ENCODE results near the gene RNF223.

The RNF223 gene

DNA sequence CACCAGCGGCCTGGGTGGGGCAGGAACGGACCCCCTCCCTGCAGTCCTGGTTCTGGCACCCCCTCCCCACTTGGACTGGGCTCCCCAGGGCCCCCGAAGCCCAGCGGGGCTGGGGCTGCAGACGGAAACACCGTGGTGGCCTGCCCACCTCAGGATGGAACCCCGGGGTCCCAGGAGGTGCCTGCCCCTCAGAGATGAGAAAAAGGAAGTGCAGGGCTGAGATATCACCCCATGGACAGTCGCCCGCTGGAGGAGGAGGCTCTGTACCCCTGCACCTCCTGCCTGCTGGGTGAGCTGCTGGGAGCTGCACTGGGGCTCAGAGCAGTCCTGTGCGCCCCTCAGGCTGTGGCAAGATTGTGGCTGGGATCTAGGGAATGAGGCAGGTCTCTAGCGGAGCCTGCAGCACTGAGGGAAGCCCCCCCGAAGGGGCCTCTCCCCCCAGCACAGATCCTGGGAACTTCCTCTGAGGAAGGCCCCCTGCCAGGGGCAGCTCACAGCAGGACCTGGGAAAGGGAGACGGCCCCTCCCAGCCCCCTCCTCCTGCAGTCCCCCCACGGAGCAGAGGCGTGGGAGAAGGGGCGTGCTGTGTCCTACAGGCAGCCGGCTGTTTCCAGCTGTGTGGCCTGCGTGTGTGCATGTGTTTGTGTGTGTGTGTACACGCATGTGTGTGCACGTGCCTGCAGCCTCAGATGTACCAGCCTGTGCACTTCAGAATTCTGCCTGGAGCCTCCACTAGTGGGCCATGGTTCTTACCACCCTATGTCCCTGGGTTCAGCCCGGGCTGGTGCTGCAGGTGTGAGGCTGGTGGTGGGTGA lies 47.3 kb downstream of the RNF223 start:
- no peak for DNase-seq (ENCODE audit: extremely low read depth, insufficient read length)
- H3K4me3 ChIP-seq (replicated peaks; ENCODE audit: low read depth, low read length), result no peak overlapping the region
- no peaks in the 10 kb centered on the region for H3K27me3 ChIP-seq (replicated peaks; ENCODE audit: control insufficient read depth, insufficient read depth, low read length)
- TF ChIP-seq, protein P1, sequence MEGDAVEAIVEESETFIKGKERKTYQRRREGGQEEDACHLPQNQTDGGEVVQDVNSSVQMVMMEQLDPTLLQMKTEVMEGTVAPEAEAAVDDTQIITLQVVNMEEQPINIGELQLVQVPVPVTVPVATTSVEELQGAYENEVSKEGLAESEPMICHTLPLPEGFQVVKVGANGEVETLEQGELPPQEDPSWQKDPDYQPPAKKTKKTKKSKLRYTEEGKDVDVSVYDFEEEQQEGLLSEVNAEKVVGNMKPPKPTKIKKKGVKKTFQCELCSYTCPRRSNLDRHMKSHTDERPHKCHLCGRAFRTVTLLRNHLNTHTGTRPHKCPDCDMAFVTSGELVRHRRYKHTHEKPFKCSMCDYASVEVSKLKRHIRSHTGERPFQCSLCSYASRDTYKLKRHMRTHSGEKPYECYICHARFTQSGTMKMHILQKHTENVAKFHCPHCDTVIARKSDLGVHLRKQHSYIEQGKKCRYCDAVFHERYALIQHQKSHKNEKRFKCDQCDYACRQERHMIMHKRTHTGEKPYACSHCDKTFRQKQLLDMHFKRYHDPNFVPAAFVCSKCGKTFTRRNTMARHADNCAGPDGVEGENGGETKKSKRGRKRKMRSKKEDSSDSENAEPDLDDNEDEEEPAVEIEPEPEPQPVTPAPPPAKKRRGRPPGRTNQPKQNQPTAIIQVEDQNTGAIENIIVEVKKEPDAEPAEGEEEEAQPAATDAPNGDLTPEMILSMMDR (IDR thresholded peaks at IDR 0.05; ENCODE audit: insufficient read depth, low read length, poor library complexity, severe bottlenecking), result no peak
- no peaks in the 10 kb centered on the region; the same call in 1 of the 2 replicates for H3K36me3 ChIP-seq (ENCODE audit: control insufficient read depth, insufficient read depth, low read length)

DNA sequence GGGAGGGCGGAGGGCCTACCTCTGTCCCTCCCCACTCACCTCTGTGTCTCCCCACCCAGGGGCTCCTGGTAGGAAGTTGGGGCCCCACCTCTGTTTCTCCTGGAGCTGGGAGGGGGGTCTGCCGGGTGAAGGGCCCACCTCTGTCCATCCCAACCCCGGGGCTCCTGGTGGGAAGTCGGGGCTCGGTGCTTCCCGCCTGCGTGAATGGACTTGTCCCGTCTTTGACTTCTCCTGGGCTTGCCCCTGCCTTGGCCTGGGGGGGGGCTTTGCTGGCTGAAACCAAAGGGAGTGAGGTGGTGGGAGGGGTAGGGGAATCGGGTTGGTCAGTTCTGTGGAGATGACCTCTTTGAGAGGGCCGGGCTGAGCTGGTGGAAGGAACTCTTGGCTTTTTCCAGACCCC lies 48.4 kb downstream of the RNF223 start:
- Histone ChIP-seq H3K4me3 (replicated peaks; ENCODE audit: low read depth, low read length) (no peak overlapping the region), H3K36me3 (ENCODE audit: control insufficient read depth, insufficient read depth, low read length) (no peaks in the 10 kb centered on the region; the same call in 1 of the 2 replicates), H3K27me3 (replicated peaks; ENCODE audit: control insufficient read depth, insufficient read depth, low read length) (no peaks in the 10 kb centered on the region)
- DNase-seq (ENCODE audit: extremely low read depth, insufficient read length), result no peak
- TF ChIP-seq, protein P1 (IDR thresholded peaks at IDR 0.05; ENCODE audit: insufficient read depth, low read length, poor library complexity, severe bottlenecking), result no peak

DNA sequence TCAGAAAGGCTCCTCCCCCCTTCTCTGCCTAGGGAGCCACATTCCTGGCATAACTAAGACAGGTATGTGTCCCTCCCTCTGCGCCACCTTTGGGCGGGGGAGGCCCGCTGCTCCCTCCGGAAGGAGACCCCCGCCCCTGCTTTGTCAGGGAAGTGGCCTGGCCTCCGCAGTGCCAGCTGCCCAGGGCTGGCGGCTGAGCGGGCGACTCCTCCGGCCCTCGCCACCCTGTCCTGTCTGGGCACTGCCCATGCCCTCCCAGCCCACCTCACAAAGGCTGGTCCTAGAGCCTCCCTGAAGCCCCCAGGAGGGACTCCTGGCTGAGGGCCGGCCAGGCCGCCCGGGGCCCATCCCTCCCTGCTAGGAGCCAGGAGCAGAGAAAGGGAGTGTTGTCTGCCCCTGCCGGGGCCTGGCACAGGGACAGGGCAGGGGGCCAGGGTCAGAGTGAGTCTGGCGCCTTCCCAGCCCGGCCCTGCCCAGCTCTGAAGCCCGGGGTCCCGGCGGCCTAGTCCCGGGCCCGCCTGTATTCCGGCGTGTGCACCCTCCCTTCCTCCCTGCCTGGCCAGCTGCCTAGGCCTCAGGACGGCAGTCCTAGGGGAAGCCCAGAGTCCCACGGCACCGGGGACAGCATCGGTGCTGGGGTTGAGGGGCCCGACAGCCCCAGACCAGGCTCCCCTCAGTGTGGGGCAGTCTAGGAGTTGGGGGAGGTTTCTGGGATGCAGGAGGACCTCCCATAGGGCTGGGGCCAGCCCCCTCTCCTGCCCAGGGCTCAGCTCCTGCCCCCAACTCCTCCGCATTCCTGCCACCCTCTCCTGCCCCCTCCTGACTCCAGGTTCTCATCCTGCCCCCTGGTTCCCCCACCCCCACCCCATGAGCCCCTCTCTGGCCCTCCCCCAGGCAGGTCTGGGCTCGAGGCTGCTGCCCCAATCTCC lies 49.1 kb downstream of the RNF223 start:
- no peak for DNase-seq (ENCODE audit: extremely low read depth, insufficient read length)
- H3K27me3 ChIP-seq (replicated peaks; ENCODE audit: control insufficient read depth, insufficient read depth, low read length), result no peaks in the 10 kb centered on the region
- TF ChIP-seq, protein P1 (IDR thresholded peaks at IDR 0.05; ENCODE audit: insufficient read depth, low read length, poor library complexity, severe bottlenecking), result no peak
- H3K4me3 ChIP-seq (replicated peaks; ENCODE audit: low read depth, low read length), result no peak overlapping the region
- no peaks in the 10 kb centered on the region; the same call in 1 of the 2 replicates for H3K36me3 ChIP-seq (ENCODE audit: control insufficient read depth, insufficient read depth, low read length)

DNA sequence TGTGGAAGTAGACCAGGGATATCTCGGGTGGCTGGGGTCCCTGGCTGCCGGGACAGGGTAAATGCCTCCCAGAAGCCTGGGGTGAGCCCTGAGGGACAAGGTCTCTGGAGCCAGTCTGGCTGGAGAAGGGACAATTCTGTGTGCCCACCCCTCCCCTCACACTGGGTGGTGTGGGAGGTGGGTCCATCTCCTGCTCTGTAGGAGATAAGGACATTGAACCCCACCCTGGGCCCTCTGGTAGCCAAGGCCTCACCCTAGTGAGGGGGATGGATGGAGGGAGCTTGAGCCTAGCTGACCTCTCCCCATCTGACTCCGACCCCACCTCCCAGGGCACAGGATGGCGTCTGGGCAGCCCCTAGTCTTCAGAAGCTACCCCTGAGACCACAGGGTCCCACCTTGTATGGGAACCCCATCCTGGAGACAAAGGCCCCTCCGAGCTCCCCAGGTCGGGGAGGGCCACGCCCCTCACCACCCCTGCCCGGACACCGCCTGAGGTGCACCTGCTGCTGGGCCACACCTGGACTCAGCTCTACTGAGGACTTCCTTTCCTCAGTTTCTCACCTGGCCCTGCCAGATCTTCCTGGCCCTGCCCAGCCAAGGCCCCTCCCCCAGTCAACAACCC lies 49.8 kb downstream of the RNF223 start:
- DNase-seq (ENCODE audit: extremely low read depth, insufficient read length), result no peak
- no peaks in the 10 kb centered on the region; the same call in 1 of the 2 replicates for H3K36me3 ChIP-seq (ENCODE audit: control insufficient read depth, insufficient read depth, low read length)
- TF ChIP-seq, protein P1 (IDR thresholded peaks at IDR 0.05; ENCODE audit: insufficient read depth, low read length, poor library complexity, severe bottlenecking), result no peak
- H3K4me3 ChIP-seq (replicated peaks; ENCODE audit: low read depth, low read length), result no peak overlapping the region
- no peaks in the 10 kb centered on the region for H3K27me3 ChIP-seq (replicated peaks; ENCODE audit: control insufficient read depth, insufficient read depth, low read length)

DNA sequence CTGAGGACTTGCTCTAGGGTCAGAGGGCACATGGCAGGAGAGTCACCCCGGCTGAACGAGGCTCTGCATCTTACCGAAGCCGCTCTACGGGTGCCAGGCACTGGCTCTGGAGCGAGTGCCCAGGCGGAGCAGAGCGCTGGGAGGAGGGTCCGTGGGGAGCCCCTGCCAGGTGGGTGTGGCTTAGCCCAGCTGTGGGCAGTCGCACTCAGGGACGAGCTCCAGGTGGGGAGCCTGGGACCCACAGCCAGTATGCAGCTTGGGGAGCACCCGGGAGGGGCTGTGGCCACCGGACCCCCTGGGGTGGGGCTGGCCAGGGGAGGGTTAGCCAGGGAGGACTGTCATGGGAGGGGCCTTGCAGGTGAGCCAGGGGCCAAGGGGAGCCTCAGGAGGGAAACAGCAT lies 50.4 kb downstream of the RNF223 start:
- Histone ChIP-seq H3K36me3 (ENCODE audit: control insufficient read depth, insufficient read depth, low read length) (no peaks in the 10 kb centered on the region; the same call in 1 of the 2 replicates), H3K27me3 (replicated peaks; ENCODE audit: control insufficient read depth, insufficient read depth, low read length) (no peaks in the 10 kb centered on the region), H3K4me3 (replicated peaks; ENCODE audit: low read depth, low read length) (no peak overlapping the region)
- no peak for DNase-seq (ENCODE audit: extremely low read depth, insufficient read length)
- TF ChIP-seq, protein P1 (IDR thresholded peaks at IDR 0.05; ENCODE audit: insufficient read depth, low read length, poor library complexity, severe bottlenecking), result no peak
